Upper lobe of left lung (tissue), 4 donors: ENCODE measurements around the gene BAIAP2L2.

Source experiments
- EP300 ChIP-seq, 4 donors: sonication (generic); formaldehyde crosslinking; IDR thresholded peaks; one replicate each; pipeline ENCODE4 v1.5.1; 2017; ENCODE audit warnings: antibody characterized with exemption in 4 of 4, control low read depth in 2 of 4
- POLR2A ChIP-seq, 4 donors: fragments of 450-650 bp; IDR thresholded peaks; one replicate each; pipeline ENCODE4 v1.5.1; 2016 to 2017; ENCODE audit warnings: antibody characterized with exemption in 4 of 4, mild to moderate bottlenecking in 2 of 4
- POLR2AphosphoS5 ChIP-seq, 2 donors: sonication (generic); formaldehyde crosslinking; IDR thresholded peaks; one replicate each; pipeline ENCODE4 v1.5.1; 2017; ENCODE audit warnings: antibody characterized with exemption in 2 of 2
- TF ChIP-seq, protein P1 (sequence below), 6 experiments: fragments of 450-650 bp in 4 of 6; fragments of 200-600 bp in 2 of 6; sonication (generic) in 2 of 6; IDR thresholded peaks; one replicate each; pipeline ENCODE4 v1.5.1; 2016 to 2019; ENCODE audit warnings: antibody characterized with exemption in 6 of 6

DNA sequence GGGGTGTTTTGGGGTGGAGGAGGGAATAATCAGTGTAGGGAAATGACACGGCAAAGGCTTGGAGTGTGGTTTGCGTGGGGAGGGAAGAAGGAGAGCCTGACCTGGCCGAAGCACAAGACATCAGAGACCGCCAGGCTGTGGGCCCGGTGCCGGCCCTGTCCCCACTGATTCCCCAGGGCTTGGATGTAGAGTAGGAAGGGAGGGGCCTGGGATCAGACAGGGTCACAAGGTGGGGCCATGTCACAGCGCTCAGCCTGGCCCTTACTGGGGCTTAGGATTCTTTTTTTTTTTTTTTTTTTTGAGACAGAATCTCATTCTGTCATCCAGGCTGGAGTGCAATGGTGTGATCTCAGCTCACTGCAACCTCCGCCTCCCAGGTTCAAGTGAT, 43.5 kb downstream of the BAIAP2L2 start:
- TF ChIP-seq, protein P1, sequence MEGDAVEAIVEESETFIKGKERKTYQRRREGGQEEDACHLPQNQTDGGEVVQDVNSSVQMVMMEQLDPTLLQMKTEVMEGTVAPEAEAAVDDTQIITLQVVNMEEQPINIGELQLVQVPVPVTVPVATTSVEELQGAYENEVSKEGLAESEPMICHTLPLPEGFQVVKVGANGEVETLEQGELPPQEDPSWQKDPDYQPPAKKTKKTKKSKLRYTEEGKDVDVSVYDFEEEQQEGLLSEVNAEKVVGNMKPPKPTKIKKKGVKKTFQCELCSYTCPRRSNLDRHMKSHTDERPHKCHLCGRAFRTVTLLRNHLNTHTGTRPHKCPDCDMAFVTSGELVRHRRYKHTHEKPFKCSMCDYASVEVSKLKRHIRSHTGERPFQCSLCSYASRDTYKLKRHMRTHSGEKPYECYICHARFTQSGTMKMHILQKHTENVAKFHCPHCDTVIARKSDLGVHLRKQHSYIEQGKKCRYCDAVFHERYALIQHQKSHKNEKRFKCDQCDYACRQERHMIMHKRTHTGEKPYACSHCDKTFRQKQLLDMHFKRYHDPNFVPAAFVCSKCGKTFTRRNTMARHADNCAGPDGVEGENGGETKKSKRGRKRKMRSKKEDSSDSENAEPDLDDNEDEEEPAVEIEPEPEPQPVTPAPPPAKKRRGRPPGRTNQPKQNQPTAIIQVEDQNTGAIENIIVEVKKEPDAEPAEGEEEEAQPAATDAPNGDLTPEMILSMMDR (IDR thresholded peaks at IDR 0.05), result no peak
- no peak for TF ChIP-seq POLR2A (IDR thresholded peaks at IDR 0.05)
- no peak for TF ChIP-seq POLR2AphosphoS5 (IDR thresholded peaks at IDR 0.05)
- no peak for TF ChIP-seq EP300 (IDR thresholded peaks at IDR 0.05)
